HepG2 (cell line): ENCODE data around the gene TEX19. TPM values are rescaled to one million over a fixed set of nuclear protein-coding genes. Genes with fewer than 3 reads are reported as not detected.
A peak's percentile ranks its signal among the peaks of the same experiment; 100 is the strongest.

ENCODE experiments used
- ATAC-seq: fragments of 200-7000 bp; cut with Tn5 transposase; 3 replicates; pipeline ENCODE4 v1.9.1; 2020; ENCODE audit warnings: mild to moderate bottlenecking, moderate library complexity
- BruUV-seq: library from RNA; stranded (reverse); fragments of 400-500 nt; replicated peaks from 2 replicates; lab custom pipeline; 2021; lab: Mats Ljungman, UMichigan
- CTCF ChIA-PET: fragments of 300-600 bp; formaldehyde crosslinking; extraction: SDS; loops from one replicate; lab custom pipeline; 2021; ENCODE audit warnings: low total read pairs, inconsistent platforms, low intra/inter-chr PET ratio; lab: Yijun Ruan, JAX
- POLR2A ChIA-PET: fragments of 350-600 bp; sonication (Branson Sonifier 250); formaldehyde crosslinking; loops from one replicate; lab custom pipeline; 2020; ENCODE audit warnings: antibody characterized with exemption, inconsistent platforms; lab: Yijun Ruan, JAX
- DNase-seq: peaks from one replicate; pipeline ENCODE4 v3.0.0-alpha.2; 2015; ENCODE audit warnings: low spot score
- FAIRE-seq: peaks from 3 replicates; lab custom pipeline; 2011; peaks lifted over from hg19 to GRCh38; lab: Jason Lieb, UNC
- H2AFZ ChIP-seq: one replicate; pipeline ENCODE4 v1.6.1; 2011; ENCODE audit warnings: low read length, inconsistent platforms
- H3K27ac ChIP-seq: fragments of 300-600 bp; 3 replicates; pipeline ENCODE4 v1.8.0; 2011; ENCODE audit warnings: mixed run types, mild to moderate bottlenecking, mixed read lengths, low read length, inconsistent platforms; ENCODE audit not compliant: insufficient read depth; ENCODE audit errors: extremely low read length
- H3K27me3 ChIP-seq, 2 experiments: fragments of 200-600 bp in 1 of 2; 2 replicates in 1 of 2; 3 replicates in 1 of 2; pipeline versions ENCODE4 v1.6.0 to v1.8.0; 2011; ENCODE audit warnings: low read length in 2 of 2, mild to moderate bottlenecking in 2 of 2, moderate library complexity in 2 of 2, inconsistent platforms in 1 of 2; ENCODE audit not compliant: insufficient read depth in 2 of 2, control insufficient read depth in 1 of 2
- H3K36me3 ChIP-seq, 2 experiments: fragments of 200-600 bp in 1 of 2; replicated peaks in 1 of 2; 2 replicates in 1 of 2; 3 replicates in 1 of 2; pipeline versions ENCODE4 v1.5.1 to v1.8.0; 2011; ENCODE audit warnings: low read length in 2 of 2, inconsistent platforms in 1 of 2; ENCODE audit not compliant: insufficient read depth in 2 of 2, control insufficient read depth in 1 of 2
- H3K4me1 ChIP-seq: 2 replicates; pipeline ENCODE4 v1.5.1; 2012; ENCODE audit warnings: low read length, inconsistent platforms; ENCODE audit not compliant: insufficient read depth
- H3K4me2 ChIP-seq: 2 replicates; pipeline ENCODE4 v1.6.0; 2011; ENCODE audit warnings: low read depth, low read length, inconsistent platforms
- H3K4me3 ChIP-seq, 3 experiments: fragments of 200-600 bp in 1 of 3; sonication (generic), shearing (Covaris generic) in 1 of 3; replicated peaks in 1 of 3; 2 replicates each; pipeline ENCODE4 v1.5.1; 2011 to 2016; ENCODE audit warnings: low read length in 3 of 3, inconsistent platforms in 2 of 3, low read depth in 2 of 3, mild to moderate bottlenecking in 2 of 3, control low read depth in 1 of 3, mixed read lengths in 1 of 3; ENCODE audit not compliant: insufficient read depth in 1 of 3
- H3K79me2 ChIP-seq: one replicate; pipeline ENCODE4 v1.6.1; 2011; ENCODE audit warnings: low read length, inconsistent platforms; ENCODE audit not compliant: insufficient read depth
- H3K9ac ChIP-seq: 2 replicates; pipeline ENCODE4 v1.6.0; 2011; ENCODE audit warnings: mild to moderate bottlenecking, low read depth, low read length, inconsistent platforms; ENCODE audit not compliant: insufficient read depth
- H3K9me3 ChIP-seq: 2 replicates; pipeline ENCODE4 v1.5.1; 2012; ENCODE audit warnings: mild to moderate bottlenecking, low read length
- H4K20me1 ChIP-seq: 2 replicates; pipeline ENCODE4 v1.6.0; 2011; ENCODE audit warnings: inconsistent platforms, mild to moderate bottlenecking, low read length, moderate library complexity; ENCODE audit not compliant: insufficient read depth
- EED ChIP-seq: sonication (generic); formaldehyde crosslinking; IDR thresholded peaks from 2 replicates; pipeline ENCODE4 v1.5.0; 2020; ENCODE audit warnings: mild to moderate bottlenecking, missing genetic modification reagents
- JUNB ChIP-seq: sonication (generic); formaldehyde crosslinking; IDR thresholded peaks from 2 replicates; pipeline ENCODE4 v1.8.0; 2022; ENCODE audit warnings: missing genetic modification reagents, mild to moderate bottlenecking, borderline replicate concordance
- NR1H2 ChIP-seq: sonication (generic); formaldehyde crosslinking; IDR thresholded peaks from 2 replicates; pipeline ENCODE4 v1.8.1; 2022; ENCODE audit warnings: low read depth, missing genetic modification reagents, borderline replicate concordance
- TBX3 ChIP-seq: fragments of 450-650 bp; IDR thresholded peaks from 2 replicates; pipeline ENCODE4 v1.6.1; 2017; ENCODE audit warnings: antibody characterized with exemption, mild to moderate bottlenecking, inconsistent platforms, borderline replicate concordance
- ZNF225 ChIP-seq: sonication (generic); formaldehyde crosslinking; IDR thresholded peaks from 2 replicates; pipeline ENCODE4 v1.4.0; 2020; ENCODE audit warnings: mild to moderate bottlenecking, missing genetic modification reagents
- ZNF329 ChIP-seq: sonication (generic); formaldehyde crosslinking; IDR thresholded peaks from 2 replicates; pipeline ENCODE4 v1.9.0; 2021; ENCODE audit warnings: low read depth, mild to moderate bottlenecking, missing genetic modification reagents
- ZNF383 ChIP-seq: sonication (generic); formaldehyde crosslinking; IDR thresholded peaks from 2 replicates; pipeline ENCODE4 v1.4.0; 2020; ENCODE audit warnings: missing genetic modification reagents, mild to moderate bottlenecking, borderline replicate concordance
- WGBS: methylation state at CpG from one replicate; pipeline ENCODE4 v1.1.6; 2017; ENCODE audit warnings: low lambda C conversion rate; 5-methylcytosine and 5-hydroxymethylcytosine counted together
- in situ Hi-C: cut with HindIII; loops from 2 replicates; pipeline ENCODE4 v1.10.0; 2017; ENCODE audit warnings: low pct_unique_long_range_greater_than_20kb; ENCODE audit not compliant: extremely low pct_ligation_motif_present
- intact Hi-C: fragments of 100-400 bp; cut with micrococcal nuclease; formaldehyde crosslinking; loops from one replicate; pipeline ENCODE4 v1.10.0; 2022; ENCODE audit not compliant: unreplicated experiment
- polyA plus RNA-seq, 8 experiments: library from polyadenylated mRNA; depleted of rRNA in 3 of 8; stranded (reverse) in 7 of 8; unstranded in 1 of 8; fragments of >200 nt; fragmentation: Illumina TruSeq in 4 of 8; extraction: Trizol in 4 of 8; gene quantifications; 2 replicates each; pipeline versions ENCODE4 v1.2.1 to v1.2.3, GENCODE V29; 2011 to 2016; ENCODE audit warnings: low read depth in 4 of 8, missing spikeins in 1 of 8, mixed read lengths in 1 of 8; ENCODE audit not compliant: insufficient read depth in 1 of 8
- total RNA-seq, 5 experiments: library from RNA; depleted of rRNA; stranded (reverse); fragments of >200 nt; fragmentation: Illumina TruSeq; extraction: Trizol; gene quantifications; 2 replicates each; pipeline ENCODE4 v1.2.3, GENCODE V29; 2016; ENCODE audit warnings: low read depth in 1 of 5
- TF ChIP-seq, protein P1 (sequence below): sonication (generic); formaldehyde crosslinking; IDR thresholded peaks from 2 replicates; pipeline ENCODE4 v1.8.0; 2022; ENCODE audit warnings: mild to moderate bottlenecking, missing genetic modification reagents
- TF ChIP-seq, protein P2 (sequence below): sonication (generic); formaldehyde crosslinking; IDR thresholded peaks from 2 replicates; pipeline ENCODE4 v1.9.0; 2021; ENCODE audit warnings: mild to moderate bottlenecking, missing genetic modification reagents
- TF ChIP-seq, protein P3 (sequence below): sonication (generic); formaldehyde crosslinking; IDR thresholded peaks from 2 replicates; pipeline ENCODE4 v1.4.0; 2020; ENCODE audit warnings: missing genetic modification reagents

The TEX19 gene
- total and polyA plus RNA-seq, 2 of the 13 experiments (the other 11 are each of a cell fraction or from before 2014, with no cell fraction given): 1.3 to 6.0 TPM

DNA sequence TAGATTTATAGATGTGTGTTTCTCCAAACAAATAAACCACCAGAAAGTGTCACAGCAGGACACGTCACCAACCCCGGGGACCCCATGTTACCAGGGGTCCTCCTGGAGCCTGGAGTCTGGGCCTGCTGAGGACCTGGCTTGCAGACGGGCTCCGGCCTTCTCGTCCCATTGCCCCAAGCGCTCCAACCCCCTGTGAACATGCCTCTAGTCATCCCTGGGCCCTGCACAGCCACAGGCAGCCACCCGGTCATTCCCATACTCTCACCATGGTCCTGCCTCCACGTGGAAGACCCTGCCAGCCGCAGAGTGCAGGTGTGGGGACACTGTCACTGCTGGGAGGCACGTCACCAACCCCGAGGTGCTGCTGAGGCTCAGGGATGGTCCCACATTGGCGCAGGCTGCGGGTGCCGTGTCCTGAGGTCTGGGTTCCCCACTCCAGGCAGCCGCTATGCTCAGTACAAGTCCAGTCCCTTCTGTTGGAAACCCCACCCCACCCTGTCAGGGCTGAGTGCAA lies 30.0 kb upstream of the TEX19 start:
- H3K4me1 ChIP-seq: peaks cover 91% of the 10 kb centered on the region
- peak; percentile 4 for ATAC-seq
- H3K79me2 ChIP-seq: peaks cover 4% of the 10 kb centered on the region
- intact Hi-C loops: no loop called here
- DNase-seq: no peak
- peak overlapping the region; percentile 71 for H3K9ac ChIP-seq
- ChIA-PET POLR2A (interaction anchor here (1.7 to 20.8 kb wide), 7 partner anchors 11 to 88 kb away, joined by 7 to 270 read pairs (median 39); partner anchors contain the start of gene CD7), CTCF (no interaction called here)
- H2AFZ ChIP-seq: no peak overlapping the region
- no peaks in the 10 kb centered on the region for H4K20me1 ChIP-seq
- H3K4me3 ChIP-seq: peak overlapping the region in 2 of 3 experiments; percentile 0 to 61; a peak in 2 of 6 replicates
- 46% methylated on average over 12 of the region's 15 CpGs for WGBS
- in situ Hi-C loops: no loop called here
- H3K27me3 ChIP-seq: no peaks in the 10 kb centered on the region
- H3K4me2 ChIP-seq: peak overlapping the region; percentile 81
- no peaks in the 10 kb centered on the region for H3K9me3 ChIP-seq
- H3K27ac ChIP-seq: peak overlapping the region; percentile 83
- H3K36me3 ChIP-seq: no peaks in the 10 kb centered on the region
- FAIRE-seq: peak; percentile 26
- no TSS peak for BruUV-seq
- TF ChIP-seq ZNF383 (CRISPR knock-in tag): 0 out of 2 replicates have a peak, but pooled peaks have one; percentile 5
- TF ChIP-seq, protein P1, sequence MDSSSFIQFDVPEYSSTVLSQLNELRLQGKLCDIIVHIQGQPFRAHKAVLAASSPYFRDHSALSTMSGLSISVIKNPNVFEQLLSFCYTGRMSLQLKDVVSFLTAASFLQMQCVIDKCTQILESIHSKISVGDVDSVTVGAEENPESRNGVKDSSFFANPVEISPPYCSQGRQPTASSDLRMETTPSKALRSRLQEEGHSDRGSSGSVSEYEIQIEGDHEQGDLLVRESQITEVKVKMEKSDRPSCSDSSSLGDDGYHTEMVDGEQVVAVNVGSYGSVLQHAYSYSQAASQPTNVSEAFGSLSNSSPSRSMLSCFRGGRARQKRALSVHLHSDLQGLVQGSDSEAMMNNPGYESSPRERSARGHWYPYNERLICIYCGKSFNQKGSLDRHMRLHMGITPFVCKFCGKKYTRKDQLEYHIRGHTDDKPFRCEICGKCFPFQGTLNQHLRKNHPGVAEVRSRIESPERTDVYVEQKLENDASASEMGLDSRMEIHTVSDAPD: no peak
- 0 out of 2 replicates have a peak, but pooled peaks have one; percentile 14 for TF ChIP-seq ZNF225 (CRISPR knock-in tag)
- no peak for TF ChIP-seq NR1H2 (CRISPR knock-in tag)
- no peak for TF ChIP-seq TBX3
- TF ChIP-seq ZNF329: peak; percentile 2; the same call in 1 of the 2 replicates
- TF ChIP-seq, protein P2, sequence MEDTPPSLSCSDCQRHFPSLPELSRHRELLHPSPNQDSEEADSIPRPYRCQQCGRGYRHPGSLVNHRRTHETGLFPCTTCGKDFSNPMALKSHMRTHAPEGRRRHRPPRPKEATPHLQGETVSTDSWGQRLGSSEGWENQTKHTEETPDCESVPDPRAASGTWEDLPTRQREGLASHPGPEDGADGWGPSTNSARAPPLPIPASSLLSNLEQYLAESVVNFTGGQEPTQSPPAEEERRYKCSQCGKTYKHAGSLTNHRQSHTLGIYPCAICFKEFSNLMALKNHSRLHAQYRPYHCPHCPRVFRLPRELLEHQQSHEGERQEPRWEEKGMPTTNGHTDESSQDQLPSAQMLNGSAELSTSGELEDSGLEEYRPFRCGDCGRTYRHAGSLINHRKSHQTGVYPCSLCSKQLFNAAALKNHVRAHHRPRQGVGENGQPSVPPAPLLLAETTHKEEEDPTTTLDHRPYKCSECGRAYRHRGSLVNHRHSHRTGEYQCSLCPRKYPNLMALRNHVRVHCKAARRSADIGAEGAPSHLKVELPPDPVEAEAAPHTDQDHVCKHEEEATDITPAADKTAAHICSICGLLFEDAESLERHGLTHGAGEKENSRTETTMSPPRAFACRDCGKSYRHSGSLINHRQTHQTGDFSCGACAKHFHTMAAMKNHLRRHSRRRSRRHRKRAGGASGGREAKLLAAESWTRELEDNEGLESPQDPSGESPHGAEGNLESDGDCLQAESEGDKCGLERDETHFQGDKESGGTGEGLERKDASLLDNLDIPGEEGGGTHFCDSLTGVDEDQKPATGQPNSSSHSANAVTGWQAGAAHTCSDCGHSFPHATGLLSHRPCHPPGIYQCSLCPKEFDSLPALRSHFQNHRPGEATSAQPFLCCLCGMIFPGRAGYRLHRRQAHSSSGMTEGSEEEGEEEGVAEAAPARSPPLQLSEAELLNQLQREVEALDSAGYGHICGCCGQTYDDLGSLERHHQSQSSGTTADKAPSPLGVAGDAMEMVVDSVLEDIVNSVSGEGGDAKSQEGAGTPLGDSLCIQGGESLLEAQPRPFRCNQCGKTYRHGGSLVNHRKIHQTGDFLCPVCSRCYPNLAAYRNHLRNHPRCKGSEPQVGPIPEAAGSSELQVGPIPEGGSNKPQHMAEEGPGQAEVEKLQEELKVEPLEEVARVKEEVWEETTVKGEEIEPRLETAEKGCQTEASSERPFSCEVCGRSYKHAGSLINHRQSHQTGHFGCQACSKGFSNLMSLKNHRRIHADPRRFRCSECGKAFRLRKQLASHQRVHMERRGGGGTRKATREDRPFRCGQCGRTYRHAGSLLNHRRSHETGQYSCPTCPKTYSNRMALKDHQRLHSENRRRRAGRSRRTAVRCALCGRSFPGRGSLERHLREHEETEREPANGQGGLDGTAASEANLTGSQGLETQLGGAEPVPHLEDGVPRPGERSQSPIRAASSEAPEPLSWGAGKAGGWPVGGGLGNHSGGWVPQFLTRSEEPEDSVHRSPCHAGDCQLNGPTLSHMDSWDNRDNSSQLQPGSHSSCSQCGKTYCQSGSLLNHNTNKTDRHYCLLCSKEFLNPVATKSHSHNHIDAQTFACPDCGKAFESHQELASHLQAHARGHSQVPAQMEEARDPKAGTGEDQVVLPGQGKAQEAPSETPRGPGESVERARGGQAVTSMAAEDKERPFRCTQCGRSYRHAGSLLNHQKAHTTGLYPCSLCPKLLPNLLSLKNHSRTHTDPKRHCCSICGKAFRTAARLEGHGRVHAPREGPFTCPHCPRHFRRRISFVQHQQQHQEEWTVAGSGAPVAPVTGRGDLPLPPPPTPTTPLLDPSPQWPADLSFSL (CRISPR knock-in tag): no peak
- TF ChIP-seq, protein P3, sequence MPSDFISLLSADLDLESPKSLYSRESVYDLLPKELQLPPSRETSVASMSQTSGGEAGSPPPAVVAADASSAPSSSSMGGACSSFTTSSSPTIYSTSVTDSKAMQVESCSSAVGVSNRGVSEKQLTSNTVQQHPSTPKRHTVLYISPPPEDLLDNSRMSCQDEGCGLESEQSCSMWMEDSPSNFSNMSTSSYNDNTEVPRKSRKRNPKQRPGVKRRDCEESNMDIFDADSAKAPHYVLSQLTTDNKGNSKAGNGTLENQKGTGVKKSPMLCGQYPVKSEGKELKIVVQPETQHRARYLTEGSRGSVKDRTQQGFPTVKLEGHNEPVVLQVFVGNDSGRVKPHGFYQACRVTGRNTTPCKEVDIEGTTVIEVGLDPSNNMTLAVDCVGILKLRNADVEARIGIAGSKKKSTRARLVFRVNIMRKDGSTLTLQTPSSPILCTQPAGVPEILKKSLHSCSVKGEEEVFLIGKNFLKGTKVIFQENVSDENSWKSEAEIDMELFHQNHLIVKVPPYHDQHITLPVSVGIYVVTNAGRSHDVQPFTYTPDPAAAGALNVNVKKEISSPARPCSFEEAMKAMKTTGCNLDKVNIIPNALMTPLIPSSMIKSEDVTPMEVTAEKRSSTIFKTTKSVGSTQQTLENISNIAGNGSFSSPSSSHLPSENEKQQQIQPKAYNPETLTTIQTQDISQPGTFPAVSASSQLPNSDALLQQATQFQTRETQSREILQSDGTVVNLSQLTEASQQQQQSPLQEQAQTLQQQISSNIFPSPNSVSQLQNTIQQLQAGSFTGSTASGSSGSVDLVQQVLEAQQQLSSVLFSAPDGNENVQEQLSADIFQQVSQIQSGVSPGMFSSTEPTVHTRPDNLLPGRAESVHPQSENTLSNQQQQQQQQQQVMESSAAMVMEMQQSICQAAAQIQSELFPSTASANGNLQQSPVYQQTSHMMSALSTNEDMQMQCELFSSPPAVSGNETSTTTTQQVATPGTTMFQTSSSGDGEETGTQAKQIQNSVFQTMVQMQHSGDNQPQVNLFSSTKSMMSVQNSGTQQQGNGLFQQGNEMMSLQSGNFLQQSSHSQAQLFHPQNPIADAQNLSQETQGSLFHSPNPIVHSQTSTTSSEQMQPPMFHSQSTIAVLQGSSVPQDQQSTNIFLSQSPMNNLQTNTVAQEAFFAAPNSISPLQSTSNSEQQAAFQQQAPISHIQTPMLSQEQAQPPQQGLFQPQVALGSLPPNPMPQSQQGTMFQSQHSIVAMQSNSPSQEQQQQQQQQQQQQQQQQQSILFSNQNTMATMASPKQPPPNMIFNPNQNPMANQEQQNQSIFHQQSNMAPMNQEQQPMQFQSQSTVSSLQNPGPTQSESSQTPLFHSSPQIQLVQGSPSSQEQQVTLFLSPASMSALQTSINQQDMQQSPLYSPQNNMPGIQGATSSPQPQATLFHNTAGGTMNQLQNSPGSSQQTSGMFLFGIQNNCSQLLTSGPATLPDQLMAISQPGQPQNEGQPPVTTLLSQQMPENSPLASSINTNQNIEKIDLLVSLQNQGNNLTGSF (CRISPR knock-in tag): 0 out of 2 replicates have a peak, but pooled peaks have one; percentile 33
- TF ChIP-seq EED (CRISPR knock-in tag): no peak
- TF ChIP-seq JUNB: no peak
